Measurements from ENCODE around the gene APH1B.
"Not testable (repeated sequence)": the region's sequence is repeated elsewhere in the genome, so short reads cannot be mapped to it uniquely, and the experiment has no call there.

APH1B gene

GRCh38 chr15:63332367-63333124, 55.1 kb downstream of the APH1B start:
- DNase-seq: no peak

DNA sequence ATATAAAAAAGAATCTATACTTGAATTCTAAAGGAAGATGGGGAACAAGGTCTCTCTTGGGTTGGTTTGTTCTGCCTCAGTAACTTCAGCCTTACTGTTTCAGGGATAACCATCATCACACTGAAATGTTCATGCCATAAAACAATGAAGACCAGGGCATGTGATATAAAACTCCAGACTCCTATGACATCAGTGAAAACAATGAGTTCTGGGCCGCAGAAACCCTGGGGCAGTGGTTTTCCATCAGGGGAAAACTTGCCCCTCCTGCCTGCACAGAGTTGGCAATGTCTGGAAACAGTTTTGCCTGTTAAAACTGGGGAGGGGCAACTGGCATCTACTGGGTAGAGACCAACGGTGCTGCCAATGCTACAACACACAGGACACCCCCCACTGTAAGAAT, 57.4 kb downstream of the APH1B start:
- DNase-seq: no peak

DNA sequence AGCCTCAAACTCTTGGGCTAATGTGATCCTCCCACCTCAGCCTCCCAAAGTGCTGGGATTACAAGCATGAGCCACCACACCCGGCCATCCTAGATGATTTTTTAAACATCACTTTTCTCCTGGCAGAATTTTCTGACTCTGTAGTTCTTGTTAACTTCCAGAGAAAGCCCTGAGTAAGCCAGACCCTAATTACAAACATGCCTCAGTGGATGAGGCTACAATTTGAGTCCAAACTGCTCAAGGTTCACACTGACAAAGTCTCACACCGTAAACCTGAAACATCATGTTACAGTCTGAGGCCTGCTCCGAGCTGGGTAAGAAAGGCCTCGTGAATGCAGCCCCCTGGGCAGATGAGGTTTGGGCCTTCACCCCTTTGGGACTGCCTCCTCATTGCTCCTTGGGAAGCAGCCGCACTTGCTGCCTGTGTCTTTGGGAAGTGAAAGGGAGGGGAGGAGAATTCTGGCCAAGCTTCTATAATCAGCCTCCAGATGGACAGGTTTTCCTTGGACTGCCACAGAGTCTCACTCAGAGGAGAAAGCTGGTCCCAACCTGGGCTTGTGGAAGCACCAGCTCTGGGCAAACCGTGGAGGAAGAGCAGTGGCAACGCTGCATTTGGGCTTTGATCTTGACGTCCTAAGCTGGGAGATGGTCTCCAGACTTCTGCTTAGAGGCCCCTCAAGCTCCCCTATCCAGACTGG, 58.3 kb downstream of the APH1B start:
- no peak for DNase-seq

DNA sequence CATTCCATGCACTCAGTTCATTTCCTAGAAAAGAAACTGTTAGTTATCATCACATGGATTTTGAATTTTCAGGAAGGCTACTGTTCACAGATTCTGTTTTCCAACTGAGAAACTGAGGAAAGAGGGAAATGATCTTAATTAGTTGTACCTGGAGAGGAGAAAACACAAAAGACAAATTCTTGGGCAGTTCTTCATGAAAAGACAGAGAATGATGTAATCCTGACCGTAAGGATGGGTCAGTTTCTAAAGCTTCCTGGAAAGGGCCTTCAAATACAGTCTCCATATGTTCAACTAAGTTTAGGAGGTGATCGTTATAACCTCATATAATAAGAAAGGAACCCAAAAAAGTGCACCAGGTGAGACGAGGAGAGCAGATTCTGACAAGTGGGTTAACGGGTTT, 59.6 kb downstream of the APH1B start:
- no peak for DNase-seq

GRCh38 chr15:63338170-63338569, 60.8 kb downstream of the APH1B start:
- DNase-seq: no peak

- no peak for DNase-seq
Measured at GRCh38 chr15:63339006-63339766, 61.8 kb downstream of the APH1B start.

DNA sequence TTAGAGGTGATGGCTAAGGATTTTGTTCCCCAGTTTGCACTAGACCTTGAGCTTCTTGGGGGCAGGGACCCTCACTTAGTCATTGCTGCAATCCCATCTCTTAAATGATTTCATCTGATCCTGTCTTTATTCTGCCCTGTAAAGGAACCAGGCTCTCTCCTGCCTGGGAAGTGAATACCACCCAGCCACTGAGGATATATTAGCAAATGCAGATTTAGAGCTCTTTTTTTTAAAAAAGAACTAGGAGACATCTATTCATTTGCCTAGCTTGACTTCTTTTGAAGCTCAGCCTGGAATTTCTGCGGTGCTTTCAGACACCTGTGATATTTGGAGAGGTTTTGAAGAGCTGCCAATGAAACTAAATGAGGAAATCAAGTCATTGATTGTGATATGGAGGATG, 62.4 kb downstream of the APH1B start:
- DNase-seq: no peak

DNA sequence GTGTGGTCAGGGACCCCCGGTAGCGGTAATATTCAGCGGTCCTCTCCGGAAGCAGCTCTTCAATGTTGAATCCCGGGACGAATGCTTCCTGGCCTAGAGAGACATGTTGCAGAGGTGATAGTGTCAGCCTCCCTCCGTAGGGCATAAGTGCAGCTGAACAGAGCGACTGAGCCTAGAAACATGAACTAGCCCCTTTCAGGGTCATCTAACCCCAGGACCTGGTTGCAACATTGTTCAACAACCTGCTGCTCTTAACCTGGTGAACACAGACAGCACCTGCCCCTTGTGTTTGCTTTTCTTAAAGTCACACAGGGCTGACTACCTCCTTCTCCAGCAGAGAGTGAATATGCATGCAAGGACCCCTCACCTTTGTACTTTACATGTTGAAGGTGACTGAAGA, 62.9 kb downstream of the APH1B start:
- no peak for DNase-seq

DNA sequence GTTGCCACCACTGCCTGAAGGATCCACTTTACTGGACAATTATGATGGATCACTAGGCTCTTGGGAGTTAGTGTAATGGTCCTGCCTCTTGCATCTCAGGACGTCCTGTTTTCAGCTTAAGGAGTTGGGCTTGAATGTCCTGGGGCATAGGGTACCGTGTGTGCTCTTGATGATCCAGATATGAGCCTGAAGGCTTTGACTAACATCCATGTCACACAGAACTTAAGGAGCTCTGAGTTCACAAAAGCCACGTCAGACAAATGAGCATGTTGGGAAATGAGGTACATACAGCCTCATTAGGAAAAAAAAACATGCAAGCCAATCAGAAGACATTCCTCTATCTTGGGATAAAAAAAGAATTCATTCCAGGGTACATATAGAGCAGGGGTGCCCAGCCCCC, 63.5 kb downstream of the APH1B start:
- DNase-seq: no peak

GRCh38 chr15:63341898-63342297, 64.5 kb downstream of the APH1B start:
- no peak for DNase-seq

DNA sequence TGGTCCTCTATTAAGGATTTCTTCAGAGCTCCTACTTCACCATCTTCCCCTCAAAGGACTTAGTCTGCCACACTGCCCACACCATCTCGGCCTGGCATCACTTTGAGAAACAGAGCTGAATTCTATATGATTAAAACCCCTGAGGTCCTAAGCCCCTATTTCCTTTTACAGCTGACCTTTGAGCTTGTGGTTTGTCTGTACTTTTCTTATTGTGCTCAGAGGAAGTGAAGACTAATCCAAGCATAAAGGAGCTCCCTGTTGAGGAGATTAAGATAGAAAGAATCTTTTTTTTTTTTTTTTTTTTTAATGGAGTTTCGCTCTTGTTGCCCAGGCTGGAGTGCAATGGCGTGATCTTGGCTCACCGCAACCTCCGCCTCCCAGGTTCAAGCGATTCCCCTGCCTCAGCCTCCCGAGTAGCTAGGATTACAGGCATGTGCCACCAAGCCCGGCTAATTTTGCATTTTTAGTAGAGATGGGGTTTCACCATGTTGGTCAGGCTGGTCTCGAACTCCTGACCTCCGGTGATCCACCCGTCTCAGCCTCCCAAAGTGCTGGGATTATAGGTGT, 65.7 kb downstream of the APH1B start:
- not testable (repeated sequence) for DNase-seq

DNA sequence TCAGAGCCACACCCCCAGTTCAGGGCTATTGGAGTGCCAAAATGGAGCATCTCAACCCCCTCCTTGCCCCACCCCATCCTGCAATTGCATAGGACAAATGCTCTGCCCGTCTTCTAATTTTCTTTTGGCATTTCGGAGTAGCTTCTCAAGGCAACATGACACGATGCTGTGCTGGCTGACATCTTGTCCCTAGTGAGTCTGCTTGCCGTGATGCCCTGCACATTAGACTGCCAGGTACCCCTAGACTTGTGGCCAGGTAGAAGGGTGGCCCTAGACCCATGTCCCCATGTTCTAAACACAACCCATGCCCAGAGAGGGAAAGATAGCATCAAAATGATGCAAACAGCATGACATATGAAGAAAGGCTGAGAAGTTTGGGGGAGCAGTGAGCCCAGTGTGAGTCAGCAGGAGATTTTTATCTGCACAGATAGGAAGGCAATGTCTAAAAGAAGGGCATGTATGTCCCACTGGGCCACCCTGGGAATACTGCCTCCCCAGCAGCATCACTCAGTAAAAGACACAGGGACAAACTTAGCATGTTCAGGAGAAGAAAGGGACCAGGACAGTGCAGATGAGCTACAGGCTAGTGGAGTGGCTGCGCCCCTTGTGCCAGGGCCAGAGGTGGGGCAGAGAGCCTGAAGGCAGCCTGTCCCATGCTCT, 67.5 kb downstream of the APH1B start:
- DNase-seq: no peak

DNA sequence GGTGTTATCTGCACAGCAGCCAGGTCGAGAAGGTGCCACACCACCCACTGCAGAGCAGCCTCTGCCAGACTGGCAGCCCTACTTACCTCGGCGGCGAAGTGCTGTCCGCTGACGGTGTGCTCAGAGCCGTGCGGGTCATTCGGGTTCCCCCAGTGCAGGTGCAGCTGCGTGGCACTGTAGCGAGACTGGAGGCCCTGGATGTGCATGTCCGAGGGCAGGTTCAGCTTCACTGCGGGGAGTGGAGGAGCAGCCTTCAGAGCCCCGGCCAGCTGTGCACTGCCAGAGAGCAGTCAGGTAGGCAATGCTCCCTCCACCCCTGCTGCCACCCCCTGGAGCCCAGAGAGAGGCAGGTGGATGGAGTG, 68.0 kb downstream of the APH1B start:
- no peak for DNase-seq

DNA sequence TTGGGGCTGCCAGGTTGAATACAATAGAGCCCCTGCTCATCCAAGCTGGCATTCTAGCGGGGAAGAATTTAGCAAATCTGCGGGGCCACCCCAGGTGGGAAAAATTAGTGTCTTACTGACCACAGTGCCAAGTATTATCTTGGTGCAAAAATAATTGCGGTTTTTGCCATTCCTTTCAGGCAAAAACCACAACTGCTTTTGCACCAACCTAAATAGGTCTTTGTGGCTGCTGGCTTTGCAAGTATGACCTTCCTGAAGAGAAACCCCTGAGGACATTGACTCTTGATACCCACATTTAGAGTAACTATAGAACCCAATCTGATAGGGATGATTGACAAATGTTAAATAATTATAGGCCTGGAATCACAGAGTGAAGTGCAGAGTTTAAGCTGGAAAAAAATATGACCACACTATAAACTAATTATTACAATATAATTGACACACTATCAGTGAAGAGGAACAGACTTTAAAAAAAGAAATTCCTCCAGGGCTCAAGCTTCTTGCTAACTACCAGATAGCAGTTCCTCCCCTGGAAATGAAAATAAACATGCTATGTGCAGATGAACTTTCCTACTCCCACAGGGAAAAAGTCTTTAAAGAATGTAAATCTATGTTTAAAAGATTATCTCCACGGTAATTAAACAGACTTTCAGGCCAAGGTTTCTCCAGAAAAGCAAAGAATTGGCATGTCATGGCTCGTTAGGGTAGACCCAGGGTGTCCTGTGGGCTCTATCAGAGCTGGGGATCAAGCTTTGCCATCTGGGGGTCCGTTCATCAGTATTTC, 69.9 kb downstream of the APH1B start:
- DNase-seq: no peak

DNA sequence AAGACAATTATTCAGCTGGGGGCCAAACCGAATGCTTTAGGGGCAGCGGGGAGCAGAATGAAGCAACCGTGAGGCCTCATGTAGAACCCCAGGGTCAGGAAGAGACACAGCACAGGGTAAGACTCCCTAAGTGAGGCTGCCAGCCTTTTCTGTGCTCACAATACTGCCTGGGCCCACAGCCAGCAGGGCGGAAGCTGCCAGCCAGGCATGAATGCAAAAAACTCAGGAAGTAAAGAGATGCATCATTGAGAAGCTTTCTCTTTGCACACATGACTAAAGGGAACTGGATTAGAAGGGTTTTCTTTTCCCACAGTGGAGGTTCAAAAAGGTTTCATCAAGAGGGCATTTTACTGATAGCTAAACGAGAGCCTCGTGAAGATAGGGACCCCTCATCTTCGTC, 71.0 kb downstream of the APH1B start:
- DNase-seq: no peak

- no peak for DNase-seq
Measured at GRCh38 chr15:63349156-63349555, 71.8 kb downstream of the APH1B start.

- DNase-seq: no peak
Measured at GRCh38 chr15:63349621-63350020, 72.2 kb downstream of the APH1B start.

DNA sequence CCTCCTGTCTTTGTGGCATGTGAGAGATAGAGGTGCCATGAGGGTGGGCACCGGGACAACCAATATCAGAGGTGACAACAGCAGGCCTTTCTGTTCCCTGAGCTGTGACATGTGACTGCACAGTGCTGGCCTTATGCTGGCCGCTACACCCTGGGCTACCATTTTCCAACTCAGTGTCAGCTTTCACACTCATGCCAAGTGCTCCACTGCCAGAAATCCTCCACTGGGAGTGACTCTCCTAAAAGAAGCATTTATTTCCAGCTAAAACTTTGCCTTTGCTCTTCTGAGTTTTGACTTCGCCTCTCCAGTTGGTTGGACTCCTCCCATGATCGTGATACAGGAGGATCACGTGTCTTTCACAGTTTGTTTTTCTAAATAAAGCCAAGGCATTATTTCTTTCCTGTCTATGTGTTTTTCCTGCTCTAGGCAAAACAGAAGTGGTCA, 72.8 kb downstream of the APH1B start:
- DNase-seq: no peak

- DNase-seq: no peak
Measured at GRCh38 chr15:63351170-63351569, 73.8 kb downstream of the APH1B start.

DNA sequence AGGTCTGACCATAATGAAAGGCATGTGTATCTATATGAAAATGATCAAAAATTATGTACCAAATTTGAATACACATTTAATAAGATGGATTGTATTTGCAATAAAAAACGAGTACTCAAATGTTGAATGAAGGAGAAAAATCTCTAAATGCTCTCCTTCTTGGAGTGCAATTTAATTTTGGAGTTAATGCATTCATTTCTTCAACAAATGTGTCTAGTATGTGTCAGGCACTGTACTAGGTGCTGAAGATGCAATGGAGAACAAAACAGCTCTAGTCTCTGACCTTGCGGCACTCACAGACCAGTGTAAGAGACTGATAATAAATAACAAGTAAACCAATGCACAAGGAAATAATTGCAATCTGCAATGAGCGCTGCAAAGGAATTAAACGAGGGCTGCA, 75.4 kb downstream of the APH1B start:
- DNase-seq: no peak

GRCh38 chr15:63353261-63353660, 75.9 kb downstream of the APH1B start:
- no peak for DNase-seq

GRCh38 chr15:63353887-63354286, 76.5 kb downstream of the APH1B start:
- no peak for DNase-seq
